NCI-H1694 (cell line): ENCODE results near the gene CBFB.

ENCODE experiments used
- DNase-seq: peaks from one replicate; lab custom pipeline; 2025; lab: John Stamatoyannopoulos, UW

The CBFB gene

GRCh38 chr16:67016681-67017420, 12.1 kb upstream of the CBFB start:
- no peak for DNase-seq

- DNase-seq, result no peak
Observed at GRCh38 chr16:67017421-67017750, 11.6 kb upstream of the CBFB start.

GRCh38 chr16:67017810-67018488, 11.0 kb upstream of the CBFB start:
- peak; percentile 92 for DNase-seq

DNA sequence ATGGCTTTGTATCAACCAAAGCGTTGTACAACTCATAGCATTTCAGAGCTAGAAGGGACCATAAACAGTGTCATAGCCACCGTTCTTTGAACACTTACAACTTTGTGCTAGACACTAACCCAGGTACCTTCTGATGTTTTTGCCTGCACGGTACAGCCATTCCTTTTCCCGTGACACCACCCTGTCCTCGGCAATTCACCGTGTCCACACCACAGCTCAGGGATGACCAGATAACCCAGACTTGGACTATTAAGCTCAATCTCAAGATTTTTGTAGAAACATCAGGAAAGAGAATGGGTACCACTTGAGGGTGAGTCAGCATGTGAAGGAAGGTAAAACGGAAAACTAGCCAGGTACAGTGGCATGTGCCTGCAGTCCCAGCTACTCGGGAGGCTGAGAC, 9.8 kb upstream of the CBFB start:
- DNase-seq, result no peak

DNA sequence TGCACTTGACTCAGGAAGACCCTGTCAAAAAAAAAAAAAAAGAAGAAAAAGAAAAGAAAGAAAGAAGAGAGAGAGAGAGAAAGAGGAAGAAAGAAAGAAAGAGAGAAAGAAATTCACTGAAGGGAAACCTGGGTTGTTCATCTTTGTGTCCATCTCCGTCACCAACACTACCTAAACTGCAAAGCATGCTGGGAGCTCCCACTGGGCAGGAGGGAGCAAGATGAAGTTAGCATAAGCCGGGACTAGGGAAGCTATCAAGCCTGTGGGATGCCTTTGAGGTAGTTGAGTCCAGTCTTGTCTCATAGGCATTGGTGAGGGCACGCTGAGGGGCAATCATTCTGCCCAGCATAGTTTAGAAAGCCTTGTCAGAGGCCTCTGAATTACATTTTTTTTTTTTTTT, 7.6 kb upstream of the CBFB start:
- DNase-seq, result no peak

GRCh38 chr16:67022531-67023214, 6.3 kb upstream of the CBFB start:
- DNase-seq, result no peak

DNA sequence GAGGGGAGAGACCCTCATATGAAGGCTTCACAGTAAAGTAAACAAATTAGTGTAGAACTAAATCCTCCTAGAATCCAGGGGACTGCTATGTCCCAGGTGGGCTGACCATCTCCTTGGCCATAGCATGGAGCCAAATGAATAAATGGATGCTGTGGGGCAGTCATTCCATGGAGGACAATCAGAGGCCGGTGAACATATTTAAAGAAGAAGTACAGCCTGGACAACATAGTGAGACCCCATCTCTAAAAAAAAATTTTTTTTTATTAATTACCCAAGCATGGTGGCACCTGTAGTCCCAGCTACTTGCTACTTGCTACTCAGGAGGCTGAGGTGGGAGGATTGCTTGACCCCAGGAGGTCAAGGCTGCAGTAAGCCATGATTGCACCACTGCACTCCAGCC, 5.3 kb upstream of the CBFB start:
- no peak for DNase-seq

DNA sequence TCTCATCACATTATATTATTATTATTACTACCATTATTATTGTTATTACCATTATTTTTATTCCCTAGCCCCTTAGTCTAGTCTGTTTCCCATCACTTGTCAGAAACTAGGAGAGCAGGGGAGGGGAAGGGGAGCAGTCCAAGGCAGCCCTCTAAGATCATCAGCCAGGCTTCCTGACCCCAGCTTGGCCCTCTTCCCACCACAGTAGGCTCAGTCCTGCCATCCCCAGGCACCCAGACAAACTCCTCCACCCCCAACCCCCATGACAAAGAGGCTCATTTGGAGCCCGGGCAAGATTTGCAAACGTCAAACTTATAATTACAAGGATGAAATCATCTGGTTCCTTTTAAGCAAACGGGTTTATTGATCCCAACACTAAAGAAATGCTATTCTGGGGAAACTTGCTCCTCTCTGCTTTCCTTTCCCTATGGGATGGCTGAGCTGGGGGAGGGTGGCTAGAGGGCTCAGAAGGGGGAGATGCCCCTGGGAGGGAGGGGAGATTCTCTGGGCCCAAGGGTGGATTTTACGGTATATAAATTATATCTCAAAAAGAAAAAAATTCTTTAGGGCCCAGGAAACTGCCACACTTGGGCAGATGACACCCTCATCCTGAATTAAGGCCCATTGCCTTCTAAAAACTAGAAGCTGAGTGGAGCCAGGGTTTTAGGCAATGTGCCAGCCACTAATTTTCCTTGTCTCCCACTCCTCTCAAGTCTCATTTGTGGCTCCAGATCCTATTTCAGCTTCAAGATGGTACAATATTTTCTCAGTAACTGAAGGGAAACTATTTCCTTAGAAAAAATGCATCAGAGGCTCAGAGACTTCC, 4.4 kb upstream of the CBFB start:
- DNase-seq, result no peak

DNA sequence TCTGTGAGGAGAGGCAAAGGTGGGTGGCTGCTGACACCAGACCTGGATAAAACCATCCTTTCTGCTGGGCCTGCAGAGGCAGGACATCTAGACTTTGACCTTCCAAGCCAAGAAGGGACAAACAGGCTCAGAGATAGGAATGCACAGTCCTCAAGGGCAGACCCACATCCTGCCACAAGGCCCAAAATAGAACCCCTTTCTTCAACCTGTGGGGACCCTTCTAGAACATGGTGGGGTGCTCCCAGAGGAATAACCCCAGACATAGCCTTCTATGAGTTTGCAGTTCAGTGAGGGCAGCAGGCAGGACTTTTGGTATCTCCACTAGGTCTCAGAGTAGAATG, 3.8 kb upstream of the CBFB start:
- DNase-seq, result no peak

DNA sequence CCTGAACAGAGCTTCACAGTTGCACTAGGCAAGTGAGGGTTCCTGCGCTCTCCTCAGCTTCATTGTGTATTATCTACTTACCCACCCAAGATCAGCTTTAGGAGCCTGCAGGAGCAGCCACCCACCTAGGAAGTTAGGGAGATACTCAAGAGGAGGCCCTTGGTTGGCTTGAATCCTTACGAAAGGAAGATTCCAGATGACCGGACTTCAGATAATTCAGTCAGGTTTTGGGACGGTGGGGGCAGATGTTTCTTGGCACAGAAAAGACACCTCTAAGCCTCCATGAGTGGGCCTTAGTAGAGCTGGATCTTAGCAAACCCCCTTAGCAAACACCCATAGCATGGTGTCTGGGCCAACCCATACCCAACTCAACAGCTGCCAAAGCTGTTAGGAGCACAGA, 2.4 kb upstream of the CBFB start:
- no peak for DNase-seq

- no peak for DNase-seq
Observed at GRCh38 chr16:67027046-67027445, 1.9 kb upstream of the CBFB start.

GRCh38 chr16:67028167-67028695, 718 bp upstream of the CBFB start:
- DNase-seq, result no peak

DNA sequence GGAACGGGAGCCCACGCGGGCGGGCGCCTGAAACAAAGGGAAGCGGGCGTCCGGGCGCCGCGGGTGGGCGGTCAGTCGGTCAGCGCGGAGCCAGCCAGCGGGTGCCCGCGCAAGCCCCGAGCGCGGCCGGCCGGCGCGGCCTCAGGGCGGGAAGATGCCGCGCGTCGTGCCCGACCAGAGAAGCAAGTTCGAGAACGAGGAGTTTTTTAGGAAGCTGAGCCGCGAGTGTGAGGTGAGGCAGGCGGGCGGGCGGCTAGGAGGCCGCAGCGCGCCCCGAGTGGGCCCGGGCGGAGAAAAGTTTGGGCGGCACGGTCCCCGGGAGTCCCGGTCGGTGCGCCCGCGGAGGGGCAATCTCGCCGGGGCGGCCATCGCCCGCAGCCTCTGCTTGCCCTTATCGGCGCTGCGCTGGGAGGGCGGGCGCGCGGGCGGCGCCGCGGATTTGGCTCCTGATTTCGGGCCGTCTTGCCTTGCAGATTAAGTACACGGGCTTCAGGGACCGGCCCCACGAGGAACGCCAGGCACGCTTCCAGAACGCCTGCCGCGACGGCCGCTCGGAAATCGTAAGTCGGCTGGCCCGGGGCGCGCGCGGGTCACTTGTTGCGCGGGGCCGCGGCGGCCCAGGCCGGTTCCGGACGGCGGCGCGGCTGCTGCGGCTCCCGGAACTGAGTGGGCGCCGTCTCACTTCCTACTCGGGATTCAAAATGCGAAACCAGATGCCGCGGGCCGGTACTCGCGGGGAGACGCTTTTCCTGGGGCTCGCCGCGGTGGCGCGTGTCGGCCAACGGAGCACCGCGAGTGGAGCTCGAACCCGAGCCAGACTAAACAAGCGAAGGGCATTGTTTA, 526 bp downstream of the CBFB start:
- DNase-seq, result no peak

- DNase-seq, result no peak
Observed at GRCh38 chr16:67030221-67030962, 1.4 kb downstream of the CBFB start.

- no peak for DNase-seq
Observed at GRCh38 chr16:67034487-67034886, 5.5 kb downstream of the CBFB start.

GRCh38 chr16:67035364-67035763, 6.4 kb downstream of the CBFB start:
- no peak for DNase-seq

DNA sequence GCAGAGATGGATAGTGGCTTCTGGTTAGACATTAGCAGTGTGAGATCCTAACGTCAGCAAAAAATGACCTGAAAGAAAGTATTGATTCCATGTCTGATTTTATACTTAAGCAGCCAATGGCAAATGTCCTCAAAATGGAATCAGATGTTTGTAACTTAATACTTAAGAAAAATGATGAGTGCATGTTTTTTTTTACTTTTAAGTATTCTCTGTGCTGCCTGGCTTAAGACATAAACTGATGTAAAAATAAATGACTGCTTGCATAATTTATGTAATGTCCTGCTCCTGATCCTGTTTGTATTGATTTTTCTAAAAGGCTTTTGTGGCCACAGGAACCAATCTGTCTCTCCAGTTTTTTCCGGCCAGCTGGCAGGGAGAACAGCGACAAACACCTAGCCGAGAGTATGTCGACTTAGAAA, 7.4 kb downstream of the CBFB start:
- no peak for DNase-seq

DNA sequence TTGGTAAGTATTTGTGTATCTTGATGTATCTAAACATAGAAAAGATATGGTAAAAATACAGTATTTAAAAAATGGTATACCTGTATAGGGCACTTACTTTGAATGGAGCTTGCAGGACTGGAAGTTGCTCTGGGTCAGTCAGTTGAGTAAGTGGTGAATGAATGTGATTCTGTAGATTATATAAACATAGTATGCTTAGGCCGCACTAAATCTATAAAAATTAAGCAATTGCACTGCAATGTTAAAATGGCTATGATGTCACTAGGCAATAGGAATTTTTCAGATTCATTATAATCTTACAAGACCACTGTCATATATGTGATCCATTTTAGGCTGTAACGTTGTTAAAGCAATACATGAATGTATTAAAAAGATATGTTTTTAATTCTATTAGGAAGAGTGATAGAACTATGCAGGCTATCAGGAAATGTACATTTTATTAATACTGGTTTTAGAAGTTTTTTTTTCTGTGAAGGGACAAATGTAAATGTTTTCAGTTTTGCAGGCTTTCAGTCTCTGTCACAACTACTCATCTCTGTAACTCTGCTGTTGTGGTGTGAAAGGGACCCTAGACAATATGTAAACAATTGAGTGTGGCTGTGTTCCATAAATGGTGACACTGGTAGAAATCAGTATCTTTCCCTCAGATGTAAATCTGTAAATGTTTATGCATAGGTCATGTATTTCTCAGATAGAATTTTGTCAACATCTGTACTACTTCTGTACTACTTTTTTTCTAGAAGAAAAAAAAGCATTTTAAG, 10.5 kb downstream of the CBFB start:
- DNase-seq, result no peak

DNA sequence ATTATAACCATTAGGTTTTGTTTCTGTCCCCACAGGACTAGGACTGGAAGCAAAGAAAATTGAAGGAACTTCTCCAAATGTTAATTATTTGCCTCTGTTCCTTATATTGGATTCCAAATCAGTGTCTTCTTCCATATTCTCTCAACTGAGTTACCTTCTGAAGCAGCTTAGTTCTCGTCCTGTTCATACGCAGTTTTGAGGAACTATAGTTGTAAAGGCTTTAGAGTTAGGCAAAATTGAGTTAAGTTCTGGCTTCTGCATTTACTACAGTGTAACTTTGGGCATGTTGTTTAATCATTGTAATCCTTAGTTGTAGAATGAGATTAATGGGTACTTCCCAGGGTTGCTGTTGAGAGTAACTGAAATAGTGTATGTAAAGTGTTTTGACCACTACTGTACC, 11.2 kb downstream of the CBFB start:
- DNase-seq, result no peak

DNA sequence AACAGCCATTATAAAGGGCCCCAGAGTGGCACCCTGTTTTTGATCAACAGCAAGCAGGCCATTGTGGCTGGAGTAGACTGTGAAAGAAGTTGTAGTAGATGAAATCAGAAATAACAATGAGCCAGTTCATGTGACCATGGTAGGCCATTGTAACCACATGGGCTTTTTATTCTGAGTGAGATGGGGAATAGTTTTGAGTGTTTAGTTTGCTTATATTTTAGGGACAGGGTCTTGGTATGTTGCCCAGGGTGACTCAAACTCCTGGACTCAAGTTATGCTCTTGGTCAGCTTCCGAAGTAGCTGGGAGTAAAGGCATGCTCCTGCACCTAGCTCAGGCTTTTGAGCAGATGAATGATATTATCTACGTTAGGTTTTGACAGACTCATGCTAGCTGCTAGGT, 12.0 kb downstream of the CBFB start:
- DNase-seq, result no peak
